Endodermal cell (in vitro differentiated cells): Measurements from ENCODE around the gene PTPRM. TPM values are rescaled to one million over a fixed set of nuclear protein-coding genes. Genes with fewer than 3 reads are reported as not detected.
A peak's percentile ranks its signal among the peaks of the same experiment; 100 is the strongest.

Source experiments
- DNase-seq: peaks from one replicate; pipeline ENCODE4 v3.0.0-alpha.2; 2017
- H3K27ac ChIP-seq: 2 replicates; pipeline ENCODE4 v1.5.1; 2013; ENCODE audit warnings: mild to moderate bottlenecking, low read depth, low read length, moderate library complexity
- H3K27me3 ChIP-seq: 2 replicates; pipeline ENCODE4 v1.6.1; 2013; ENCODE audit warnings: mild to moderate bottlenecking, low read length, moderate library complexity; ENCODE audit not compliant: insufficient read depth, control insufficient read depth, poor library complexity, severe bottlenecking
- H3K36me3 ChIP-seq: 2 replicates; pipeline ENCODE4 v1.7.0; 2013; ENCODE audit warnings: mild to moderate bottlenecking, low read length, moderate library complexity; ENCODE audit not compliant: control insufficient read depth, insufficient read depth
- H3K4me1 ChIP-seq: one replicate; pipeline ENCODE4 v1.7.0; 2013; ENCODE audit warnings: low read length; ENCODE audit not compliant: control insufficient read depth, insufficient read depth
- H3K4me3 ChIP-seq: 2 replicates; pipeline ENCODE4 v1.5.1; 2013; ENCODE audit warnings: mild to moderate bottlenecking, low read length, moderate library complexity
- H3K9ac ChIP-seq: 2 replicates; pipeline ENCODE4 v1.6.1; 2013; ENCODE audit warnings: mild to moderate bottlenecking, low read length, moderate library complexity; ENCODE audit not compliant: poor library complexity, severe bottlenecking; ENCODE audit errors: extremely low read depth
- H3K9me3 ChIP-seq: 2 replicates; pipeline ENCODE4 v1.6.1; 2013; ENCODE audit warnings: mild to moderate bottlenecking, low read length, moderate library complexity; ENCODE audit not compliant: control insufficient read depth
- H3K27ac Mint-ChIP-seq: 2 replicates; pipeline ENCODE4 v1.8.0; 2020; ENCODE audit warnings: mixed read lengths
- H3K27me3 Mint-ChIP-seq: 2 replicates; pipeline ENCODE4 v1.8.0; 2021; ENCODE audit warnings: mild to moderate bottlenecking, mixed read lengths; ENCODE audit not compliant: insufficient read depth
- H3K36me3 Mint-ChIP-seq: 2 replicates; pipeline ENCODE4 v1.8.0; 2020; ENCODE audit warnings: low read depth, mixed read lengths
- H3K4me1 Mint-ChIP-seq: 2 replicates; pipeline ENCODE4 v1.8.0; 2020; ENCODE audit warnings: mixed read lengths
- H3K4me3 Mint-ChIP-seq: 2 replicates; pipeline ENCODE4 v1.8.0; 2020; ENCODE audit warnings: mild to moderate bottlenecking, moderate library complexity, mixed read lengths
- H3K9me3 Mint-ChIP-seq: 2 replicates; pipeline ENCODE4 v1.8.0; 2020; ENCODE audit warnings: mild to moderate bottlenecking, mixed read lengths
- CTCF ChIP-seq: fragments of 200-600 bp; sonication (generic); conservative IDR thresholded peaks from 2 replicates; pipeline ENCODE4 v1.5.0; 2021; ENCODE audit warnings: antibody characterized with exemption, mild to moderate bottlenecking
- WGBS, 2 experiments: methylation state at CpG; one replicate each; pipeline versions ENCODE4 v1.1.5 to v1.1.7; 2013; ENCODE audit warnings: missing lambda C conversion rate in 2 of 2, mixed read lengths in 1 of 2; ENCODE audit not compliant: insufficient coverage in 1 of 2, insufficient read length in 1 of 2; 5-methylcytosine and 5-hydroxymethylcytosine counted together
- total RNA-seq, 2 donors: library from RNA; stranded (reverse); fragmentation: NEBNext Ultra II Directional in 1 of 2; extraction: Animal tissue kit (Norgen Biotek cat#: 25700) in 1 of 2; gene quantifications; 2 replicates in 1 of 2; 3 replicates in 1 of 2; pipeline ENCODE4 v1.2.1, GENCODE V29; 2021

The PTPRM gene
- total RNA-seq, 2 donors from 2014 or later = 47.2 to 57.6 TPM

- Histone ChIP-seq H3K36me3 (no peaks in the 10 kb centered on the region), H3K27me3 (no peaks in the 10 kb centered on the region), H3K9ac (no peak overlapping the region), H3K4me1 (peaks cover 7% of the 10 kb centered on the region), H3K4me3 (no peak overlapping the region), H3K9me3 (no peaks in the 10 kb centered on the region), H3K27ac (no peak overlapping the region)
- Mint-ChIP-seq H3K27me3 (no peaks in the 10 kb centered on the region), H3K27ac (peak overlapping the region; percentile 1), H3K4me1 (peaks cover 18% of the 10 kb centered on the region), H3K36me3 (peaks cover 6% of the 10 kb centered on the region), H3K9me3 (no peaks in the 10 kb centered on the region), H3K4me3 (no peak overlapping the region)
- WGBS, 2 experiments = 96 to 100% methylated on average over 8 of the region's 8 CpGs
- no peak for TF ChIP-seq CTCF
- no peak for DNase-seq
Measured at GRCh38 chr18:7979714-7980113, 412.6 kb downstream of the PTPRM start.

- no peaks in the 10 kb centered on the region for H3K9me3 Mint-ChIP-seq
- no peak overlapping the region for H3K27ac ChIP-seq
- peak; percentile 78 for DNase-seq
- H3K36me3 ChIP-seq = no peaks in the 10 kb centered on the region
- peaks cover 7% of the 10 kb centered on the region for H3K4me1 ChIP-seq
- H3K27me3 ChIP-seq = no peaks in the 10 kb centered on the region
- H3K9me3 ChIP-seq = no peaks in the 10 kb centered on the region
- no peak overlapping the region for H3K4me3 ChIP-seq
- H3K27ac Mint-ChIP-seq = peak overlapping the region; percentile 1
- H3K9ac ChIP-seq = no peak overlapping the region
- peak; percentile 77 for TF ChIP-seq CTCF
- WGBS, 2 experiments = 92 to 93% methylated on average over 3 of the region's 3 CpGs
- no peak overlapping the region for H3K4me3 Mint-ChIP-seq
- H3K36me3 Mint-ChIP-seq = peaks cover 6% of the 10 kb centered on the region
- H3K27me3 Mint-ChIP-seq = no peaks in the 10 kb centered on the region
- H3K4me1 Mint-ChIP-seq = peaks cover 18% of the 10 kb centered on the region
Measured at GRCh38 chr18:7980136-7980535, 413.0 kb downstream of the PTPRM start.

GRCh38 chr18:7980656-7981055, 413.5 kb downstream of the PTPRM start:
- peak overlapping the region; percentile 6 for H3K27ac Mint-ChIP-seq
- 81 to 88% methylated on average over 3 to 4 of the region's 4 CpGs for WGBS, 2 experiments
- peaks cover 18% of the 10 kb centered on the region for H3K4me1 Mint-ChIP-seq

More at GRCh38 chr18:7980656-7981055, 413.5 kb downstream of the PTPRM start:
- H3K36me3 Mint-ChIP-seq = peaks cover 6% of the 10 kb centered on the region
- H3K4me1 ChIP-seq = peaks cover 7% of the 10 kb centered on the region
- no peak overlapping the region for H3K27ac ChIP-seq
- no peaks in the 10 kb centered on the region for H3K27me3 Mint-ChIP-seq
- no peaks in the 10 kb centered on the region for H3K9me3 Mint-ChIP-seq
- no peak for TF ChIP-seq CTCF
- no peaks in the 10 kb centered on the region for H3K9me3 ChIP-seq
- no peaks in the 10 kb centered on the region for H3K27me3 ChIP-seq
- DNase-seq = no peak
- no peak overlapping the region for H3K4me3 Mint-ChIP-seq
- H3K4me3 ChIP-seq = no peak overlapping the region
- H3K9ac ChIP-seq = no peak overlapping the region
- H3K36me3 ChIP-seq = no peaks in the 10 kb centered on the region
